Prostate gland (tissue), 2 donors: ENCODE measurements around the gene SNX25. TPM values are rescaled to one million over a fixed set of nuclear protein-coding genes. Genes with fewer than 3 reads are reported as not detected.

ENCODE experiments used
- DNase-seq: peaks from one replicate; pipeline ENCODE4 v3.0.0-alpha.2; 2019; ENCODE audit warnings: low spot score
- H3K27ac ChIP-seq, 2 donors: fragments of 200-600 bp; sonication (generic); 2 replicates each; pipeline ENCODE4 v1.5.1; 2017 to 2019
- H3K27me3 ChIP-seq: fragments of 200-600 bp; sonication (generic); replicated peaks from 2 replicates; pipeline ENCODE4 v1.5.1; 2019; ENCODE audit not compliant: insufficient read depth
- H3K36me3 ChIP-seq, 2 donors: fragments of 200-600 bp; sonication (generic); 1 replicate in 1 of 2; 2 replicates in 1 of 2; pipeline versions ENCODE4 v1.5.1 to v1.8.1; 2017 to 2019
- H3K4me1 ChIP-seq: fragments of 200-600 bp; sonication (generic); replicated peaks from 2 replicates; pipeline ENCODE4 v1.5.1; 2019
- H3K4me3 ChIP-seq, 2 donors: fragments of 200-600 bp; sonication (generic); 2 replicates each; pipeline ENCODE4 v1.5.1; 2017 to 2019
- H3K9me3 ChIP-seq: fragments of 200-600 bp; sonication (generic); 2 replicates; pipeline ENCODE4 v1.5.1; 2017
- CTCF ChIP-seq, 4 experiments: fragments of 200-600 bp in 2 of 4; fragments of 450-650 bp in 2 of 4; sonication (generic) in 2 of 4; IDR thresholded peaks; 1 replicate in 3 of 4; 2 replicates in 1 of 4; pipeline ENCODE4 v1.5.1; 2016 to 2019; ENCODE audit warnings: antibody characterized with exemption in 4 of 4, mild to moderate bottlenecking in 2 of 4, moderate library complexity in 2 of 4
- POLR2A ChIP-seq: fragments of 450-650 bp; IDR thresholded peaks from one replicate; pipeline ENCODE4 v1.6.1; 2016; ENCODE audit warnings: antibody characterized with exemption, mild to moderate bottlenecking
- POLR2AphosphoS5 ChIP-seq: sonication (generic); formaldehyde crosslinking; IDR thresholded peaks from one replicate; pipeline ENCODE4 v1.6.1; 2017; ENCODE audit warnings: antibody characterized with exemption
- WGBS: methylation state at CpG from one replicate; pipeline ENCODE4 v1.1.5; 2018; 5-methylcytosine and 5-hydroxymethylcytosine counted together
- intact Hi-C: fragments of 100-400 bp; cut with DNase I; formaldehyde crosslinking; loops from one replicate; pipeline ENCODE4 v1.14.2; 2022
- total RNA-seq, 2 donors: library from RNA; depleted of rRNA; stranded (reverse); fragments of >200 nt; gene quantifications; one replicate each; pipeline ENCODE4 v1.1.0, GENCODE V29; 2016

The SNX25 gene
- total RNA-seq, 2 donors from 2014 or later = 26.4 to 49.5 TPM

GRCh38 chr4:185287031-185287430 lies 77.6 kb downstream of the SNX25 start:
- Histone ChIP-seq H3K4me1 (no peaks in the 10 kb centered on the region), H3K27me3 (no peaks in the 10 kb centered on the region), H3K4me3 (no peak overlapping the region), H3K27ac (no peak overlapping the region), H3K36me3 (no peaks in the 10 kb centered on the region), H3K9me3 (no peaks in the 10 kb centered on the region)
- 83% methylated on average over 4 of the region's 4 CpGs for WGBS
- no peak for DNase-seq
- intact Hi-C loops = no loop called here
- TF ChIP-seq POLR2A (no peak), POLR2AphosphoS5 (no peak), CTCF (IDR thresholded peaks at IDR 0.05) (no peak)

- 77% methylated on average over 6 of the region's 6 CpGs for WGBS
- Histone ChIP-seq H3K4me3 (no peak overlapping the region), H3K27ac (no peak overlapping the region), H3K27me3 (no peaks in the 10 kb centered on the region), H3K36me3 (no peaks in the 10 kb centered on the region), H3K4me1 (no peaks in the 10 kb centered on the region), H3K9me3 (no peaks in the 10 kb centered on the region)
- TF ChIP-seq POLR2AphosphoS5 (no peak), CTCF (IDR thresholded peaks at IDR 0.05) (no peak), POLR2A (no peak)
- intact Hi-C loops = no loop called here
- no peak for DNase-seq
Observed at GRCh38 chr4:185290018-185290607, 80.7 kb downstream of the SNX25 start.

GRCh38 chr4:185290656-185291055 lies 81.3 kb downstream of the SNX25 start:
- Histone ChIP-seq H3K27ac (no peak overlapping the region), H3K36me3 (no peaks in the 10 kb centered on the region), H3K4me1 (no peaks in the 10 kb centered on the region), H3K4me3 (no peak overlapping the region), H3K9me3 (no peaks in the 10 kb centered on the region), H3K27me3 (no peaks in the 10 kb centered on the region)
- TF ChIP-seq POLR2AphosphoS5 (no peak), CTCF (IDR thresholded peaks at IDR 0.05) (no peak), POLR2A (no peak)
- intact Hi-C loops = no loop called here
- DNase-seq = no peak
- 43% methylated on average over 5 of the region's 5 CpGs for WGBS

GRCh38 chr4:185293202-185293601 lies 83.8 kb downstream of the SNX25 start:
- no peak for DNase-seq
- Histone ChIP-seq H3K4me1 (no peaks in the 10 kb centered on the region), H3K27me3 (no peaks in the 10 kb centered on the region), H3K36me3 (no peaks in the 10 kb centered on the region), H3K9me3 (no peaks in the 10 kb centered on the region), H3K4me3 (no peak overlapping the region), H3K27ac (no peak overlapping the region)
- intact Hi-C loops = no loop called here
- no peak for TF ChIP-seq CTCF (IDR thresholded peaks at IDR 0.05)
- no peak for TF ChIP-seq POLR2A
- TF ChIP-seq POLR2AphosphoS5 = no peak
- 92% methylated on average over 1 of the region's 1 CpG for WGBS

GRCh38 chr4:185296665-185297460 lies 87.5 kb downstream of the SNX25 start:
- H3K4me1 ChIP-seq = no peaks in the 10 kb centered on the region
- intact Hi-C loops = no loop called here
- H3K36me3 ChIP-seq = no peaks in the 10 kb centered on the region
- no peaks in the 10 kb centered on the region for H3K27me3 ChIP-seq
- no peaks in the 10 kb centered on the region for H3K9me3 ChIP-seq
- TF ChIP-seq CTCF (IDR thresholded peaks at IDR 0.05) = no peak
- WGBS = 97% methylated on average over 6 of the region's 6 CpGs
- no peak overlapping the region for H3K4me3 ChIP-seq
- H3K27ac ChIP-seq = no peak overlapping the region
- no peak for DNase-seq
